Vagina (tissue), 2 donors: ENCODE data around the gene SAMD14. TPM values are rescaled to one million over a fixed set of nuclear protein-coding genes. Genes with fewer than 3 reads are reported as not detected.
"Not testable (repeated sequence)": the region's sequence is repeated elsewhere in the genome, so short reads cannot be mapped to it uniquely, and the experiment has no call there.

ENCODE experiments used
- DNase-seq, 2 donors: peaks; one replicate each; pipeline ENCODE4 v3.0.0-alpha.2; 2017; ENCODE audit errors: extremely low spot score in 2 of 2
- H3K27ac ChIP-seq: fragments of 200-600 bp; sonication (generic); one replicate; pipeline ENCODE4 v1.5.1; 2019
- H3K27me3 ChIP-seq: fragments of 200-600 bp; sonication (generic); one replicate; pipeline ENCODE4 v1.5.1; 2019
- H3K36me3 ChIP-seq, 2 donors: fragments of 200-600 bp; sonication (generic); one replicate each; pipeline ENCODE4 v1.5.1; 2017 to 2019
- H3K4me1 ChIP-seq: fragments of 200-600 bp; sonication (generic); one replicate; pipeline ENCODE4 v1.5.1; 2019
- H3K4me3 ChIP-seq, 2 donors: fragments of 200-600 bp; sonication (generic); 1 replicate in 1 of 2; 2 replicates in 1 of 2; pipeline ENCODE4 v1.5.1; 2016 to 2019
- H3K9me3 ChIP-seq: fragments of 200-600 bp; sonication (generic); one replicate; pipeline ENCODE4 v1.5.1; 2019
- POLR2A ChIP-seq, 2 donors: fragments of 450-650 bp; IDR thresholded peaks; one replicate each; pipeline ENCODE4 v1.6.1; 2017; ENCODE audit warnings: antibody characterized with exemption in 2 of 2, mild to moderate bottlenecking in 2 of 2, moderate library complexity in 2 of 2
- POLR2AphosphoS5 ChIP-seq, 2 donors: sonication (generic); formaldehyde crosslinking; IDR thresholded peaks; one replicate each; pipeline ENCODE4 v1.9.0; 2017; ENCODE audit warnings: antibody characterized with exemption in 2 of 2, mild to moderate bottlenecking in 2 of 2, low read depth in 1 of 2; ENCODE audit not compliant: insufficient read depth in 1 of 2
- intact Hi-C: fragments of 100-400 bp; cut with DNase I; formaldehyde crosslinking; loops from one replicate; pipeline ENCODE4 v1.15.1; 2023
- total RNA-seq: library from RNA; depleted of rRNA; stranded (reverse); fragments of >200 nt; gene quantifications from one replicate; pipeline ENCODE4 v1.2.3, GENCODE V29; 2016
- TF ChIP-seq, protein P1 (sequence below), 3 experiments: fragments of 450-650 bp in 2 of 3; fragments of 200-600 bp in 1 of 3; sonication (generic) in 1 of 3; IDR thresholded peaks; one replicate each; pipeline ENCODE4 v1.5.1; 2017 to 2019; ENCODE audit warnings: antibody characterized with exemption in 3 of 3, mild to moderate bottlenecking in 2 of 3, moderate library complexity in 2 of 3

Gene SAMD14
- total RNA-seq, 1 donor from 2014 or later: 4.4 TPM

DNA sequence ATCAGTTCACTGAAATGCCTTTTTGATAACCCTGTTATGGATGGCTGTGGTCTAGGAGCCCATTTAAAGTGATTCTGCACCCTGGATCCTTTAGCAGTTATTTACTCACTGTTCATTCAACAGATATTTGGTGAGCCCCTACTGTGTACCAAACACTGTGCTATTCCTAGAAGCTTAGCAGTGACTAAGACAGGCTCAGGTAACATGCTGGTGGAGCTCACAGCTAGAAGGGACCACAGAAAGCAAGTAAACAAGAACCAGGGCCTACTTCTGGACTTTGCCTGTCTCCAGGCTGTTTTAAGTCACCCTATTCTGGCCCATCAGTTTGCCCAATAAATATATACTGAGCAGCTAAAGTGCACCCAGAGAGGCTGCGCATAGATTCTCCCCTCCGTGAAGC is 63.0 kb downstream of the SAMD14 start:
- H3K27ac ChIP-seq: no peak overlapping the region
- no peak overlapping the region for H3K4me3 ChIP-seq
- no peaks in the 10 kb centered on the region for H3K9me3 ChIP-seq
- TF ChIP-seq, protein P1, sequence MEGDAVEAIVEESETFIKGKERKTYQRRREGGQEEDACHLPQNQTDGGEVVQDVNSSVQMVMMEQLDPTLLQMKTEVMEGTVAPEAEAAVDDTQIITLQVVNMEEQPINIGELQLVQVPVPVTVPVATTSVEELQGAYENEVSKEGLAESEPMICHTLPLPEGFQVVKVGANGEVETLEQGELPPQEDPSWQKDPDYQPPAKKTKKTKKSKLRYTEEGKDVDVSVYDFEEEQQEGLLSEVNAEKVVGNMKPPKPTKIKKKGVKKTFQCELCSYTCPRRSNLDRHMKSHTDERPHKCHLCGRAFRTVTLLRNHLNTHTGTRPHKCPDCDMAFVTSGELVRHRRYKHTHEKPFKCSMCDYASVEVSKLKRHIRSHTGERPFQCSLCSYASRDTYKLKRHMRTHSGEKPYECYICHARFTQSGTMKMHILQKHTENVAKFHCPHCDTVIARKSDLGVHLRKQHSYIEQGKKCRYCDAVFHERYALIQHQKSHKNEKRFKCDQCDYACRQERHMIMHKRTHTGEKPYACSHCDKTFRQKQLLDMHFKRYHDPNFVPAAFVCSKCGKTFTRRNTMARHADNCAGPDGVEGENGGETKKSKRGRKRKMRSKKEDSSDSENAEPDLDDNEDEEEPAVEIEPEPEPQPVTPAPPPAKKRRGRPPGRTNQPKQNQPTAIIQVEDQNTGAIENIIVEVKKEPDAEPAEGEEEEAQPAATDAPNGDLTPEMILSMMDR (IDR thresholded peaks at IDR 0.05): no peak
- no peak for TF ChIP-seq POLR2A (IDR thresholded peaks at IDR 0.05)
- no peak for TF ChIP-seq POLR2AphosphoS5 (IDR thresholded peaks at IDR 0.05; ENCODE audit: insufficient read depth in 1 of 2, low read depth in 1 of 2)
- peaks cover 0 to 24% of the 10 kb centered on the region in 2 donors for H3K36me3 ChIP-seq
- no peak for DNase-seq
- intact Hi-C loops: no loop called here
- no peaks in the 10 kb centered on the region for H3K27me3 ChIP-seq
- peaks cover 36% of the 10 kb centered on the region for H3K4me1 ChIP-seq

DNA sequence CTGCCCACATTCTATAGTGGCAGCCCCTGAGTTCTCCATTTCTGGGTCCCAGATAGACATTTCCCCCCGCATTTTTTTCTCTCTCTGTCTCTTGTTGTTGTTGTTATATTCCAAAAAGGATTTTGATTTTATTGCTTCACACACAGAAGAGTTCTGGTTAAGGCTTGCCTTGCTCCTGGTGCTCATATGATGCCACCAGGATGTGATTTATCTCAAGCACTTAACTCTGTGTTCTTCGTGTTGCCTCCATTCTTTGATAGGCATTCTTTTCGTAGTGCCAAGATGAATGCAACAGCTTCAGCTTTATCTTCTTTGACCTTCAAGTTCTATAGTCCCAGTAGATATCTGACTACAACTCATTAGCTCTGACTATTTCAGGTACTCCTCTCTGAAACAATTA is 64.9 kb downstream of the SAMD14 start:
- no peaks in the 10 kb centered on the region for H3K27me3 ChIP-seq
- H3K9me3 ChIP-seq: no peaks in the 10 kb centered on the region
- H3K4me3 ChIP-seq: no peak overlapping the region
- peaks cover 55% of the 10 kb centered on the region for H3K4me1 ChIP-seq
- no peak for TF ChIP-seq POLR2A (IDR thresholded peaks at IDR 0.05)
- peak in 1 of 2 donors; percentile 35 for TF ChIP-seq POLR2AphosphoS5 (IDR thresholded peaks at IDR 0.05; ENCODE audit: insufficient read depth in 1 of 2, low read depth in 1 of 2)
- no peak for DNase-seq
- intact Hi-C loops: no loop called here
- peaks cover 0 to 13% of the 10 kb centered on the region in 2 donors for H3K36me3 ChIP-seq
- peak overlapping the region; percentile 84 for H3K27ac ChIP-seq

DNA sequence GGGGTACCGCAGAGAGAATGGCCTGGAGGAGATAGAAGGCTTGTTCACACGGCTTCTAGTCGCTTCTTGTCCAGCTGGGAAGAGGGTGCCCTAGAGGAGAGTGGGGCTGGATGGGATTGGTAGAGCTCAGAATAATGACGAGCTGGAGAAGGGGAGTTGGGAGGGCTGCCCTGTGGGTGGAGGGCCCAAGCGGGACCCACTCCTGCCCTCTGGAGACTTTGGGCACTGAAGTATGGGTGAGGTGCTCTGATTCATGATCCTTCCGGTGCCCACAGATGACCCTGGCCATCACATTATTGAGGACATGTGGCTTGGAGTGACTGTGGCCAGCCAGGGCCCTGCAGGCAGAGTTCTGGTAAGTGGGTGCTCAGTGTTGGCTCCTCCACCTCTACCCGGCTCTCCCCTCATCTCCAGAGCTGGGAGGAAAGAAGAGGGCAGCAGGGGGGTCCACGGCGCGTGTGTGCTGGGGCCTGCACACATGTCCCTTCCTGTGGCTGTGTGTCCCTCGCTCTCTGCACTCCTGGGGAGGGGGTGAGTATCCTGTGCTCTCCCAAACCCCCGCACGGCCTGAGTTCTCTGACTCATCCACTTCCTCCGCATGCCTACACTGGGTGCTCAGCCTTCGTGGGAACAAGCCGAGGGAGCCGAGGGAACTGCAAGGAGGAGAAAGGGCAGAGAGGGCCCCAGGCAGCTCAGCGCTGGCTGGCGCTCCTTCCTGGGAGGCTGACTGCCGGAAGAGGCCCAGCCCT is 65.5 kb downstream of the SAMD14 start:
- no peak overlapping the region for H3K4me3 ChIP-seq
- peaks cover 62% of the 10 kb centered on the region for H3K4me1 ChIP-seq
- TF ChIP-seq POLR2AphosphoS5 (IDR thresholded peaks at IDR 0.05; ENCODE audit: insufficient read depth in 1 of 2, low read depth in 1 of 2) (peak; percentile 30 to 74), POLR2A (IDR thresholded peaks at IDR 0.05) (no peak)
- TF ChIP-seq, protein P1 (IDR thresholded peaks at IDR 0.05): no peak
- H3K27ac ChIP-seq: peak overlapping the region; percentile 84
- no peaks in the 10 kb centered on the region for H3K9me3 ChIP-seq
- H3K36me3 ChIP-seq: peaks cover 0 to 11% of the 10 kb centered on the region in 2 donors
- intact Hi-C loops: no loop called here
- no peaks in the 10 kb centered on the region for H3K27me3 ChIP-seq
- DNase-seq: no peak

DNA sequence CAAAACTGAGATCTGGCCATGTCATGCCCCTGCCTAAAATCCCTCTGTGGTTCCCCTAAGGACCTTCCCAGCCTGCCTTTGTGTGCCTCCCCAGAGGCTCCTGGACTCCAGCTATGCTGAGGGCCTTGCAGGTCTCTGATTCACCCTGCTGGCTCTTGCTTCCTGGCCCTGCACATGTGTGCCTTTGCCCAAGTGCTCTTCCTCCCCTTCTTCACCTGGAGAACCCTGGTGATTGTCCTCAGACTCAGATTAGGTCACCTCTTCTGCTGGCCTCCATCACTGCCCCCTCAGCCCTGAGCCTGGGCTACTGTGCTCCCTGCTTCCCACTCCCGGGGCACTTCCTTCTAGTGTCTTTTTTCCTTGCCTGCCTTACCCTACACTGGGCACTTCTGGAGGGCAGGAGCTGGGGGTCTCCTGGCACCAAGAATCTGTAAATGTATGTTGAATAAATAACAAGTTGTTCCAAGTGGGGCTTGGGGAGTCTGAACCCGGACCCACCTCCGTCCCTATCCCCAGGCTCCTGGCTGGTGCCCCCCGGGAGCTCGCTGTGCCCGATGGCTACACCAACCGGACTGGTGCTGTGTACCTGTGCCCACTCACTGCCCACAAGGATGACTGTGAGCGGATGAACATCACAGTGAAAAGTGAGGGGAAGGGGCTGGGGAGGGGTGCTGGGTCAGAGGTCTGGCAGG is 66.3 kb downstream of the SAMD14 start:
- intact Hi-C loops: no loop called here
- no peak overlapping the region for H3K4me3 ChIP-seq
- H3K9me3 ChIP-seq: no peaks in the 10 kb centered on the region
- H3K4me1 ChIP-seq: peaks cover 69% of the 10 kb centered on the region
- H3K27me3 ChIP-seq: no peaks in the 10 kb centered on the region
- no peak for DNase-seq
- peaks cover 0 to 8% of the 10 kb centered on the region in 2 donors for H3K36me3 ChIP-seq
- TF ChIP-seq POLR2A (IDR thresholded peaks at IDR 0.05) (no peak), POLR2AphosphoS5 (IDR thresholded peaks at IDR 0.05; ENCODE audit: insufficient read depth in 1 of 2, low read depth in 1 of 2) (no peak)
- TF ChIP-seq, protein P1 (IDR thresholded peaks at IDR 0.05): no peak
- H3K27ac ChIP-seq: peak overlapping the region; percentile 84

DNA sequence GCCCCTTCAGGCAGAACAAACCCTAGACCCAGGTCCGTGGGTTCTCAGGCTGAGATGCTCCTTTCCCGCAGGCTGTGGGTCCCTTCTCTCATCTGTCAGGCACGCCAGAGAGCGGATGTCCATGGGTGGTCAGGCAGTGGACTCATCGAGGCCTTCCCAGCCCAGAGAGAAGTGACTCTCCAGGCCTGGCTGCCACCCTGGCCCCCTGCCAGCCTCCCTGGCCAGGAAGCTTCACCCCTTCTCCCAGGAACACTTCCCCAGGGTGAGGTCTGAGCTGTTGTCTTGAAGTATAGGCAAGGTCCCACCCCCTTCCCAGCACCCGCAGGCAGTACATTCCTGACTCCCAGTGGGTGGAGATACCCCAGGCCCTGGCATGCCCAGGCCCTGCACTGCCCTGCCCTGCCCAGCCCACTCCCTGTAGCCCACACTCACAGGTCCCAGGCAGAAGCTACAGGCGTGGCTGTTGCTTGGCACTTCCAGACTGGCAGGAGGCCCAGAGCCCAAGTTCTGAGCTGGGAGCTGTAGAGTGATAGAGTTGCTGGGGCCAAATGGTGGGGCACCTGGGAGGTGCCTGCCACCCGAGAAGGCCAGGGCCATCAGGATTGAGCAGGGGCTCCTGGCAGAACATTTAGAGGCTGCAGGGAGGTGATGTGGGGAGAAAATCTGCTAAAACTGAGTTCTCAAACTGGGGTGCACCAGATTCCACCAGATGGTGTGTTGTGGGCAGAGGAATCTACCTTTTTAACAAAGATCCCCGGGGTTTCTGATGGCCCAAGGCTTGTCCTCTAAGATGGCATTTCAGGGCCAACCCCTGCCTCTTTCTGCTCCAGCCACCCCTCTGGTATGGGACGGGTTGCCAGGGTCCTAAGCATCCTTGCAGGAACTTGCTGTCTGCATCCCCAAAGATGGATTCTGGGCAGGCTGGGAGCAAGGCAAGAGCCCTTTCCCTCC is 67.4 kb downstream of the SAMD14 start:
- H3K4me1 ChIP-seq: peaks cover 80% of the 10 kb centered on the region
- no peaks in the 10 kb centered on the region for H3K36me3 ChIP-seq
- peak overlapping the region in 1 of 2 donors; percentile 10 for H3K4me3 ChIP-seq
- peak; percentile 35 to 73 for TF ChIP-seq POLR2AphosphoS5 (IDR thresholded peaks at IDR 0.05; ENCODE audit: insufficient read depth in 1 of 2, low read depth in 1 of 2)
- no peak for TF ChIP-seq POLR2A (IDR thresholded peaks at IDR 0.05)
- peak in 1 of 2 donors; percentile 94 for DNase-seq
- intact Hi-C loops: no loop called here
- no peaks in the 10 kb centered on the region for H3K9me3 ChIP-seq
- no peaks in the 10 kb centered on the region for H3K27me3 ChIP-seq
- peak overlapping the region; percentile 84 for H3K27ac ChIP-seq

DNA sequence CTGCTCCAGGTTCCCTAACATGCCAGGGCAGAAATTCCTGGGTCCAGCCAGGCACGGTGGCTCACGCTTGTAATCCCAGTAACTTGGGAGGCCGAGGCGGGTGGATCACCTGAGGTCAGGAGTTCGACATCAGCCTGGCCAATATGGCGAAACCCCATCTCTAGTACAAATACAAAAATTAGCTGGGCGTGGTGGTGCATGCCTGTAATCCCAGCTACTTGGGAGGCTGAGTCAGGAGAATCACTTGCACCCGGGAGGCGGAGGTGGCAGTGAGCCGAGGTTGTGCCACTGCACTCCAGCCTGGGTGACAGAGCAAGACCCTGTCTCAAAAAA is 68.3 kb downstream of the SAMD14 start:
- intact Hi-C loops, H3K27me3 ChIP-seq, H3K36me3 ChIP-seq, H3K9me3 ChIP-seq, DNase-seq: not testable (repeated sequence)
- Histone ChIP-seq H3K27ac (peak overlapping the region; percentile 84), H3K4me1 (peaks cover 89% of the 10 kb centered on the region), H3K4me3 (peak overlapping the region in 1 of 2 donors; percentile 10)
